NCI-H2227 (cell line): ENCODE measurements around the gene CFAP20DC.
"Not testable (repeated sequence)": the region's sequence is repeated elsewhere in the genome, so short reads cannot be mapped to it uniquely, and the experiment has no call there.

Source experiments
- DNase-seq: peaks from one replicate; lab custom pipeline; 2025; ENCODE audit not compliant: unreplicated experiment; lab: John Stamatoyannopoulos, UW

CFAP20DC gene

DNA sequence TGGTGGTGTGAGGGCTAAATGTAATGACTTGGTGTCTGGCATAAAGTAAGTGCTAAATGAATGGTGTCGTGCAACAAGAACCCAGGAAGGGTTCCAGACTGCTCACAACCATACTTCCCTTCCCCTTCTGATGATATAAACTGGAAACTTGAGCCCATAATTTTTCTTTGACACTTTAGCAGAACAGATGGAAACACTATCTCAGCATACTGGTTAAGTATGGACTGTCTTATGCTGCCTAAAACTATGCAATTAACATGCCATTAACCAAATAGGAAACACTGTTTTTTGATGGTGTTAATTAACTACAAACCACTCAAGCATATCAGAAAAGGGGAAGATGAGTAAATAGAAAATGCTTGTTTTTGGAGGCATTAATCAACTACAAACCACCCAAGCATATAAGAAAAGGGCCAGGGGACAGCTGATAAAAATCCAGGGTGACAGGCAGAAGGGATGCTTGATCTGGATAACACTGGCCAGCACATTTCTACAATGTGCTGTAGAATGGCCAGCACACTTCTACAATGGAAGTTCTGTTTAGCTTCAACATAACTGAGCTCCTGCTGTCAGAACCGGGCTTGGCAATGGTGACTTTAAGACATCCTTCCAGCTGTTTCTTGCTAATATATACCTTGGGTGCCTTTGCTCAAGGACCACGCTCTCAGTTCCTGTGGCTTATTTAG lies 297.8 kb downstream of the CFAP20DC start:
- no peak for DNase-seq

DNA sequence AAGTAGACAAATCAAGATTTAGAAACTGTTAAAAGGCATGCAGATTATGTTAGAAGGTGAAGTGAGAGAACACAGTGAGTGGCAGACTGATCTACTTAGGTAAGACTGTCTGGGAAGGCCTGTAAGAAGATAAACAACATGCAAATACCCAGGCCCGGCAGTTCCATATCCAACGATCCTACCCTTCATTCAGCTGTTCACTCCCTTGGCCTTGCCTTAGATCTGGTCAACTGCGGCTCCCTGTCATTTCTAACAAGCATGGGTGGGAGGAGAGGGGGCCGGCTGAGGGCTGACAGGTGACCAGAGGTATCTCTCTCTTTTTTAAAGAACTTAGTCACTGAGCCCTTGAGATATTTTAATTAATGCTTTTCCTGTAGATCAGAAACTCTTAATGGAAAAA lies 298.6 kb downstream of the CFAP20DC start:
- no peak for DNase-seq

DNA sequence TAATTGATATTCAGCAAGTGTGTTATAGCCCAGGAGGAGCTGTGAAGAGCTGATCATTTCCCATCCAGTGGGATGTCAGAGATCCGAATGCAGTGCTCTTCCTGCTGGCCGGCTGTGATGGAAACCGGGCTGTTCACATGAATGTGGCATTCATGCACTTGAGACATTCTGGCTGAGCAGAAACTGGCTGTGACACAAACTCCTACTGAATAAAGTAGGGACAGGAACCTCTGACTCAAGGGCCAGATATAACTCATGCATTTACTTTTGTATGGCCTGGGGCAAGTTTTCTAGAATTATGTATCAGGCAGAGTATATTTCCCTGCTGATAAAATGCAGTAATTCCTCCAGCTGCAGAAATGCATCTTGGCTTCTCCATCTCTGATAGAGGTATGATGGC lies 299.9 kb downstream of the CFAP20DC start:
- no peak for DNase-seq

DNA sequence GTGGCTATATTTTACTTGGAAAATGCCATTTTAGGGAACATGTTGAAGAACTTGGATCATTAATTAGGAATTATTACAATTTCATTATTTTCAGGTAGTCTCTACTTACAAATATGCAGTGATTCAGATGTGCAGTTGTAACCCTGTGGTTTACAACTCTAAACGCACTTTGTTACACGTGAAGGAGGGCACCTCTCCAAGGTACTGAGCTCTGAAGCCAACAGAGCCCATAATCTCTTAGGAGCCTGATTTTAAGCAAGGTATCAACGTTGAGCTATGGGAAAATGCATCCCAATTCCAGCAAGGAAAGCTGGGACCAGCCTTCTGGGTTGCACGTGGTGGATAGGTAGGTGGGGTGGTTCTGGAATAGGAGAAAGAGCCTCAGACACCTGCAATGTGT lies 301.8 kb downstream of the CFAP20DC start:
- DNase-seq = no peak

DNA sequence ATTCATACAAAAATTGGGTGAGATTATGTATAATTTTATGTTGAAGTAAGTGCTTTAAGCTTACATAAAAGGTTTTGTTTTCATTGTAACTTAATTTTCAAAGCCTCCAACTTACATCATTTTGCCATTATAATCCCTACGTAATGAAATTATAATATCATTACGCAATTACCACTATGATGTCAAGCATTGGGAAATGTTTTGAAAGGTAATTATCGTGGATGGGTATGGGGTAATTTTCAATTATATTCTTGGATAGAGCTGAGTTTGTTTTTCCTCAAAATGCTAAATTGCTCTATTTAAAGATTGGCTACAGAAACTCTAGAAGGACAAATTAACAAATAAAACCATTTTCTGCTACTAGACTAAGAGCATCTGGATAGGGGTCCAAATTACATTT lies 303.1 kb downstream of the CFAP20DC start:
- DNase-seq = no peak

DNA sequence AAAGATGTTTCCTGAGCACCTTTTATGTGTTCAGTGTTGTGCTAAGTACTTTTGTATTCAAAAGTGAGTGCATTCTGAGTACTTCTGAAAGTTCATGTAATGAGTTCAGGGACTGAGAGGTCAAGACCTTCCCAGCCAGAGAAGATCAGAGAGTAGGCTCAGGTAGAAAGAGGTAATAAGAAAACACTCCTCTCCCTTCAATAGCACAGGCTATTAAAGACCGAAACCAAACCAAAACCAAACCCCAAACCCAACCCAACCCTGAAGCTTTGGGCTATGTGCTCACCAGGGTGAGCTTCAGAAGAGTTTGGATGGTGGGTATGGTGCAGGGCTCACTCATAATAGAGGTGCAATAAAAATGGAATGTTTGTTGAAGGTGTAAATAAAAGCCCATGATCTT lies 306.5 kb downstream of the CFAP20DC start:
- DNase-seq = no peak

DNA sequence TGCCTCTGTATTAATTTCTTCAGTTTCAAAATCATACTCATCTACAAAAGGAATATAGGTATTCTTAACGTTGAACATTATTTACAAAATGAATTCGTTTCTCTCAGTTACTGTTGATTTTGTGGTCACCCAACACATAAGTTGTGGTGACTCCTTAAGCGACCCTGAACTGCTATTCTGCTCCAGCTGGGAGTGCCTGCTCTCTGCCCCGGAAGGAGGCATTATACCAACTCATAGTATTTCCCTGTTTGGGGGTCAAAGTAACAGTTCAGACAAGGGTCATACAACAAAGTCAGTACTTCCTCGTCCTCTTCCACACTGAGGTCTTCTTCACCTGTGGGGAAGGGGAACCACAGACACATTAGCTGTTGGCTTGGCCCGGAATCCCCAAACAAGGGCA lies 307.6 kb downstream of the CFAP20DC start:
- DNase-seq = no peak

DNA sequence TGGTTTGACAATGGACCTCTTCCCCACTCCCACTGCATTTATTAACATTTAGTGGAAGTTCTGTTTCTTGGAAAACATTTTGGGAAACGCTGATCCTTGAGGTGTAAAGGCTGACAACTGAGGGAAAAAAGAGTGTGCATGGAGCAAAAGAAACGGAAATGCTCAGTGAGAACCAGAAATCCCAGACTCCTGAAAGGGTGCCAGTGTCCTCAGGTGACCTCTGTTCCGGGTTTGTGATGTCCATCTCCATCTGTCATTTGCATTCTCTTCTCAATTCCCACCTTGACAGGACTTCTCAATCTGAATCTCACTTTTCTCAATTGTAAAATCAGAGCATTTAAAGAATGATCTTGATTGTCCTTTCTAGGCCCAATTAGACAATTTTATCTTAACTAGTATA lies 312.2 kb downstream of the CFAP20DC start:
- no peak for DNase-seq

DNA sequence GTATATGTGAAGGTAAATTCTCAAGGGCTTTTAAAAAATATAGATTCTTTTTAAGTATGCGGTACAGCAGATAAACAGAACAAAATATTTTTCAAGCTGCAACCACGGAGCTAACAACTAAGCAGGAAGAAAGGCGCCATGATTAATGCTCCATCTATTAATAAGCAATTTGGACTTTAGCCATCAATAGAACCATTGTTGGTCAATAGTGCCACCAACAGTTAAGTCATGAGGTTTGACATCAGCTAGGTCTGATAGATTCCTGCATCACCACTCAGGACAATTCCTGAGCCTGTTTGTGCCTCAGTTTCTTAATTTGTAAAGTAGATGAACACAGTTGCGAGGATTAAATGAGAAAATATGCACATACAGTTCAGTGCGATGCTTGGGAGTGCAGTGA lies 318.2 kb downstream of the CFAP20DC start:
- no peak for DNase-seq

DNA sequence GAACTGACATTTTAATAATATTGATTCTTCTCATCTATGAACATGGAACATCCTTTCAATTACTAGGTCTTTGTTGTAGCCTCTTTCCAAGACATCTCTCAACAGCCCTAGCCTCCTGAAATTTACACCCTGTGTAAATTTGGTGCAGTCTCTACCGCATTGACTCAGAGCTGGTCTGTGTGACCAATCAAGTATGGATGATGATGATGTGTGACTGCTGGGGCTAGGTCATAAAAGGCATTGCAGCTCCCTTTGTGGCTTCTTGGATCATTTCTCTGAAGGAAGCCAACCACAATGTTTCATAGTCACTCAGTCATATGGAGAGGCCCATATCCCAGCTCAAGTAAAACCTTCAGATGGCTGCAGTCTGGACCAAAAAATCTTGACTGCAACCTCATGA lies 321.1 kb downstream of the CFAP20DC start:
- no peak for DNase-seq

DNA sequence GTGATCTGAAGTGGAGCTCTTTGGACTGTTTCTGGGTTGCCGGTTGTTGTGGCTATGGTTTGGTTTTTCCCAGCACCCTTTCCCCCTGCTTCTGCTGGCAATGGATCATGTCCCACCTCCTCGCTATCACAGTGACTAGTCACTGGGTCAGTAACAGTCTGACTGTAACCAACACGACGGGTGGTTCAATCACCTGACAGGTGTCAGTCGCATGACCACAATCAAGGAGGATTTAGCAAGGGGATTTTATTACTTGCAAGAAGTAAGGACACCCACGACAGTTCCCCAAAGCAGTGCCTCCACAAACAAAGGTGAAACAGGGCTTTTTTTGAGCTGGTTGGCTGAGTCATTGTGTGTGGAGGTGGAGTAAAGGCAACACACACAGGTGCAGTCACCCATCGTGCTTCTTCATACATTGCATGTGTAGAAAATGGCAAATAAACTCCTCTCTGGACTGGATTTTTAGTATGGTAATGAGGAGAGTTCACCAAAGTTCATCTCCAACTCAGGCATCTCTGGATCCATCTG lies 324.4 kb downstream of the CFAP20DC start:
- DNase-seq = no peak

DNA sequence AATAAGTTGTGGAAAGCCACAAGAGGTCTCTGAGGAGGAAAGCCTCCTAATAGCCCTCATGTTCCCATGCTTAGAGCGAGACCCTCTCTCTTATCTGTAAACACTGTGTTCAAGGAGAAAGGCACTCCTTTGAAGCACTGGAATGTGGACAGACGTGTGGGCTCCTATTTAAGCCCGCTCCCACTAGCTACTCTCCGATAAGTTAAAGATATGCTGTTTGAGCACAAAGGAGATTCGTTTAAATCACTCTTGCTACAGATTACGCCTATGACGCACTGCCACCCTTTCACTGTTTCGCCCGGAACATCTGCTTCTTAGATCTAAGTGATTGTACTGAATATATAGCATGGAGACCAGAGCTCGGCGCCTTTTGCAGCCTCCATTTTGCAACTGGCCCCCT lies 325.5 kb downstream of the CFAP20DC start:
- DNase-seq = no peak

DNA sequence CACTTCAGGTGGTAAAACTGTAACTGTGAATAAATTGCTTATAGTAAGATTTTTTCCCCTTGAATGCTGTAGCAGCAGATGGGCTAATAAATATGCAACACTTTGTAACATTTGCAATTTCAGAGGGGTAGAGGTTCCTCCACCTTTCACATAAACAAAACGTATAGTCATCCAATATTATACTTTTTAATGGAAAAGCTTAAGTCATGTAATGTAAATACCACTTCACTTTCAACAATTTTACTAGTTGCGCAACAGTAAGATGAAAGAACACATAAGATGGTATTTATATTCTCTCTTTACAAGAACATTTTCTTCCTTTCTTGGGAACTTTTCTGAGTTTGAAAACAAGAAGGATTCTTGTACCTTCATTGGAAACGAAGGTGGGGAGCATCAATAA lies 326.7 kb downstream of the CFAP20DC start:
- DNase-seq = no peak

DNA sequence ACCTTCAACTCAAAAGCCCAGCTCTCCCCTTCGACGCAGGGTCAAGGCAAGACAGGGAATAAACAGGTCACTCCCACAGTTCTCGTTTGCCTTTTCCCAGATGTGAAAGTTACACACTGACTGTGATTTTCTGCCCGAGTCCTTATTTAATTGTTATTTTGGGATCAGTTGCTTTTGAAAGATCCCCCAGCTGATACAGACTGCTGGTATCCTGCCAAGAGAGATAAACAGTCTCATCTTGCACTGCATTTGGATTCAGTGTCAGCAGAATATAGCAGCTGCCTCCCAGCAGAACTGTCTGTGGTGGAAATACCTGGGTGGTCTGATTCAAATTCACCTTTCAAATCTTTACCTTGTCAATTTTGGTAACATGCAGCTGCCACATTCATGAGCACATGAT lies 327.3 kb downstream of the CFAP20DC start:
- DNase-seq = no peak

DNA sequence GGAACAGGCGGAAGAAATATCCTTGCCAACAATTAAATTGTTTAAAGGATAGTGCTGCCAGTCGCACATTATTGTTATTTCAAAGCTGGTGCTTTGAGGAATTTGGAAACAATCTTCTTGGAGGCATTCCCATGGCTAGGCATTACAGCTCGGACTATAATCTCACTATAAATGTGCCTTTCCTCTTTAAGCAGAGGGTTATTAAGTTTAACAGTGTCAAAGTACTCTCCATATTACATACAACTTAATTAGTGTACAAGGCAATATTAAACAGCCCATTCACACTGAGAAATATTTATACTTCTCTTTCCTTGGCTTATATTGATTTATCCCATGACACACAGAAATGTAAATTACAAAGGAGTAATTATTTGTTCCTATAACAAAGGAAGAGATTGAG lies 329.3 kb downstream of the CFAP20DC start:
- no peak for DNase-seq

DNA sequence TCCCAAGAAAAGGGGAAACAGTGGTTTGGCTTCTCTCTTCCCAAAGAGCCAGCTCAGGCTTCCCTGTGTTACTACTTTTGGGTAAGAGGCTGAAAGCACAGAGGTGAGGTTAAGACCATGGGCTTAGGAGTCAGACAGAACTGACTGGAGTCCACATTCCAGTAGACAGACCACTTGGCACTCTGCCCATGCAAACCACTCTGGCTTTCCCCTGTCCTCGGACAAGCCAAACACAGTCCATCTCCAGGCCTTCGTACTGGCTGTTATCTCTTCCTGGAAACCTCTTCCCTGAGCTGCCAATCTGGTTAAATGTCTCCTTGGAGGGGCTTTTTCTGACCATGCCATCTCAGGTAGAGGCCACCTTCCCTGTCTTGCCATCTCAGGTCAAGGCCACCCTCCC lies 330.1 kb downstream of the CFAP20DC start:
- DNase-seq = no peak

DNA sequence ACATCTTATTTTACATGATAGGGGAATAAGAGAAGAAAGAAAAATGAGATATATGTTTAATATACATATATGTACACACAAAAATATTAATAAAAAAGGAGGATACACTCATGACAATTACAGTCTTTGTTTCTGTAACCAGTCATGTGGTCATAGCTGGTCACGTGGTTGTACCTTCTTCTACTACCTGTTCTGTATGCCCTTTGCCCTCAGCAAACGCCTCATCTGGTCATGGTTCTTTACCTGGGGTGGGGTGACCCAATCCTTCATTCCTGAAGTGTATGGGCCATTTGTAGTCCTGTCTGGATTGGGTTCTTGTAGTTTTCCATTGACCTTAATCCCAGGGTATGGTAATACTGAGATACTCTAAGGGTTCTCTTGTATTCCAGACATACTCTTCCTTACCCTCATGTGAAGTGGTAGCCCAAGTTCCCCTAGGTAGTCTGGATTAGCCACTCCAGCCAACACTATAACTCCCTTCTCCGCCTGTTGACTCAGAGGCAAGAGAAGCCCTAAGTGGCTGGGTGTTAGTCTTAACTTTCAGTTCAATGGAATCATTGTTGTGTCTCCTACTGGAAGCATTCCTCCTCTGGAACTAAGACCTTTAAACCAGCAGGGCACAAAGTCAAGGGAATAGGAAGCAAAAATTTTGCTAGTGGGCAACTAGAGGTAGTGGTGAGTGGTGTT lies 336.0 kb downstream of the CFAP20DC start:
- no peak for DNase-seq

DNA sequence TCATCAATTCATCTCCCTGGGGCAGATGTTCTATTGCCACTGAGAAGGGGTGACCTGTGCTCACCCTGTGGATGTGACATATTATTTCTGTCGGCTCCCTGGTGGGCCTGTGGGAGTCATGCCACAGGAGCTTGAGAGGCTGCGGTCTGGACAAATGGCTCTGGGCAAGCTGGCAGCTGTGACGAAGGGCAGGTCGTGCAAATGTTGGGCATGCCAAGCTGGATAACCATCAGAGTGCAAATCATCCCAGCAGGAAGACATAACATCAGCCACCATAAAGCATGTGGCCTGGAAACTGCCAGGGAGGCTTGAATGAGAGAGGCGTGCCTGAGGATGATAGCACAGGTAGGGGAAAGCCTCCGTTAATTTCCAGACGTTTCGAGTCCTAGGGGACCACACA lies 338.0 kb downstream of the CFAP20DC start:
- peak; percentile 2 for DNase-seq

DNA sequence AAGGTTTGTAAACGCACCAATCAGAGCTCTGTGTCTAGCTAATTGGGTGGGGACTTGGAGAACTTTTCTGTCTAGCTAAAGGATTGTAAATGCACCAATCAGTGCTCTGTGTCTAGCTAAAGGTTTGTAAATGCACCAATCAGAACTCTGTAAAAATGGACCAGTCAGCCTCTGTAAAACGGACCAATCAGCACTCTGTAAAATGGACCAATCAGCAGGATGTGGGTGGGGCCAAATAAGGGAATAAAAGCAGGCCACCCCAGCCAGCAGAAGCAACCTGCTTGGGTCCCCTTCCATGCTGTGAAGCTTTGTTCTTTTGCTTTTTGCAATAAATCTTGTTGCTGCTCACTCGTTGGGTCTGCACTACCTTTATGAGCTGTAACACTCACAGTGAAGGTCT lies 340.8 kb downstream of the CFAP20DC start:
- not testable (repeated sequence) for DNase-seq

DNA sequence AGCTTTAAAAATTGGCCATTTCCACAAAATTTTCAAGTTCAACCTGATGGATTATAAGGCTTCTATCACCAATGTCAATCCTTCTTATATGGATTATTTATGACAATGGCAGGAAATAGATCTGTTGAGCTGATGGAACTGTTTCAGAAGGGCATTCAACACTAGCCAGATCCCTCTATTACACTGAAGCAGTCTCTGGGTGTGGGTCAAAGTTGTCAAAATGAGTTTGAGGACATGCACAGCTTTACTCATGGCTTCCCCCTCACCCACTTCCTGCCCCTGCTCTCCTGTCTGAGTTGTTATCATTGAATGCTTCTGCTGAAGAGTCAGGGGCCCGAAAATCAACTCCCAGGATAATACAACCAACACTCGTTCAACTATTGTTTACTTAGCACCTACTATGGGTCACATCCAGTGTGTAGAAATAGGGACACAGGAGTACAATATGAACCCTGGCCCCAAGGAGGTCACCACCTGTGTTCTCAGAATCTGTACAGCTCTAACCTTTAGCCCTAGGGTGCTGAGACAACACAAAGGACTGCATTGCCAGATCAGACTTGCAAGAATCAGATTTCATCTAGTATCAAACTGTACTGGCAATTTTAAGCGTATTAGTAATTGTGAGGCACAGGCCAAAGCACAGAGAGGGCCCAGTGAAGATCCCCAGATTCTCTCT lies 341.6 kb downstream of the CFAP20DC start:
- no peak for DNase-seq

DNA sequence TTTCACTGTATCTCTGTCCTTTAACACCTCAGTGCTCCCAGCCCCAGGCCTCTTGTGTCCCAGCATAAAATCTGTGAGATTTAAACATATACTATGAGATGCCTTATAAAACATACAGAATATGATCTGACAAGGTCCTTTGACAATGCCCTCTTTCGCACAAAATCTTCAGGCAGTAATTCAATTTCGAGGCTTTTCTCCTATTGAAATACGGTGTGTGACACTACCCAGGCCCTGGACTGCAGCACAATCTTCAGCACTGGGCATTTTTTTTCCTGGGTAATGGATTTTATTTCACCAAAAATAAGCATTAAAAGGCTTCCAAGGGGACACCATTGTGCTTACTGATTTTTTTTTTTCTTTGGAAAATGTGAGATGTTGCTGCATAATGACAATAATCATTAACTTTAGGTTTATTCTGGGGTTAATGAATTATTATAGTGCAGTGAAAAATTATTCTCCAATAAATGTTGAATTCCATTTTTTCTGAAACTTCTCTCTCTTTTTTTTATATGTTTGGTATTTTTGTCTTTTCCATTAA lies 342.4 kb downstream of the CFAP20DC start:
- no peak for DNase-seq
